Suprapubic skin (tissue), 4 donors: ENCODE measurements around the gene CPNE7. TPM values are rescaled to one million over a fixed set of nuclear protein-coding genes. Genes with fewer than 3 reads are reported as not detected.

Experiments
- DNase-seq, 2 donors: peaks; one replicate each; pipeline ENCODE4 v3.0.0-alpha.2; 2019; ENCODE audit warnings: low spot score in 2 of 2
- H3K27ac ChIP-seq: fragments of 200-600 bp; sonication (generic); one replicate; pipeline ENCODE4 v1.5.1; 2019
- H3K27me3 ChIP-seq: fragments of 200-600 bp; sonication (generic); one replicate; pipeline ENCODE4 v1.5.1; 2019
- H3K36me3 ChIP-seq: fragments of 200-600 bp; sonication (generic); one replicate; pipeline ENCODE4 v1.5.1; 2019
- H3K4me1 ChIP-seq: fragments of 200-600 bp; sonication (generic); one replicate; pipeline ENCODE4 v1.5.1; 2019
- H3K4me3 ChIP-seq: fragments of 200-600 bp; sonication (generic); one replicate; pipeline ENCODE4 v1.5.1; 2019; ENCODE audit warnings: mild to moderate bottlenecking
- H3K9me3 ChIP-seq: fragments of 200-600 bp; sonication (generic); one replicate; pipeline ENCODE4 v1.5.1; 2019
- EP300 ChIP-seq: sonication (generic); formaldehyde crosslinking; IDR thresholded peaks from one replicate; pipeline ENCODE4 v1.6.1; 2017; ENCODE audit warnings: antibody characterized with exemption
- POLR2A ChIP-seq, 2 donors: fragments of 450-650 bp; IDR thresholded peaks; one replicate each; pipeline ENCODE4 v1.6.1; 2017; ENCODE audit warnings: antibody characterized with exemption in 2 of 2, mild to moderate bottlenecking in 2 of 2, moderate library complexity in 2 of 2
- POLR2AphosphoS5 ChIP-seq, 3 donors: sonication (generic); formaldehyde crosslinking; IDR thresholded peaks; one replicate each; pipeline ENCODE4 v1.6.1; 2017; ENCODE audit warnings: antibody characterized with exemption in 3 of 3
- WGBS: methylation state at CpG from one replicate; pipeline ENCODE4 v1.1.5; 2018; 5-methylcytosine and 5-hydroxymethylcytosine counted together
- total RNA-seq, 4 donors: library from RNA; depleted of rRNA; stranded (reverse); fragments of >200 nt; gene quantifications; one replicate each; pipeline ENCODE4 v1.1.0, GENCODE V29; 2016
- TF ChIP-seq, protein P1 (sequence below), 2 donors: fragments of 200-600 bp in 1 of 2; fragments of 450-650 bp in 1 of 2; sonication (generic) in 1 of 2; IDR thresholded peaks; one replicate each; pipeline ENCODE4 v1.5.1; 2016 to 2019; ENCODE audit warnings: antibody characterized with exemption in 2 of 2, mild to moderate bottlenecking in 1 of 2, moderate library complexity in 1 of 2

CPNE7 gene
- total RNA-seq, 4 donors from 2014 or later, result 0.51 to 12.9 (median 2.9) TPM; not detected in 1

GRCh38 chr16:89600427-89600826 is 24.9 kb downstream of the CPNE7 start:
- Histone ChIP-seq H3K27me3 (peaks cover 11% of the 10 kb centered on the region), H3K27ac (no peak overlapping the region), H3K4me1 (peaks cover 22% of the 10 kb centered on the region), H3K9me3 (no peaks in the 10 kb centered on the region), H3K4me3 (no peak overlapping the region), H3K36me3 (no peaks in the 10 kb centered on the region)
- TF ChIP-seq EP300 (no peak), POLR2A (IDR thresholded peaks at IDR 0.05) (no peak), POLR2AphosphoS5 (IDR thresholded peaks at IDR 0.05) (no peak)
- TF ChIP-seq, protein P1, sequence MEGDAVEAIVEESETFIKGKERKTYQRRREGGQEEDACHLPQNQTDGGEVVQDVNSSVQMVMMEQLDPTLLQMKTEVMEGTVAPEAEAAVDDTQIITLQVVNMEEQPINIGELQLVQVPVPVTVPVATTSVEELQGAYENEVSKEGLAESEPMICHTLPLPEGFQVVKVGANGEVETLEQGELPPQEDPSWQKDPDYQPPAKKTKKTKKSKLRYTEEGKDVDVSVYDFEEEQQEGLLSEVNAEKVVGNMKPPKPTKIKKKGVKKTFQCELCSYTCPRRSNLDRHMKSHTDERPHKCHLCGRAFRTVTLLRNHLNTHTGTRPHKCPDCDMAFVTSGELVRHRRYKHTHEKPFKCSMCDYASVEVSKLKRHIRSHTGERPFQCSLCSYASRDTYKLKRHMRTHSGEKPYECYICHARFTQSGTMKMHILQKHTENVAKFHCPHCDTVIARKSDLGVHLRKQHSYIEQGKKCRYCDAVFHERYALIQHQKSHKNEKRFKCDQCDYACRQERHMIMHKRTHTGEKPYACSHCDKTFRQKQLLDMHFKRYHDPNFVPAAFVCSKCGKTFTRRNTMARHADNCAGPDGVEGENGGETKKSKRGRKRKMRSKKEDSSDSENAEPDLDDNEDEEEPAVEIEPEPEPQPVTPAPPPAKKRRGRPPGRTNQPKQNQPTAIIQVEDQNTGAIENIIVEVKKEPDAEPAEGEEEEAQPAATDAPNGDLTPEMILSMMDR (IDR thresholded peaks at IDR 0.05), result no peak
- DNase-seq, result no peak
- 67% methylated on average over 11 of the region's 12 CpGs for WGBS

DNA sequence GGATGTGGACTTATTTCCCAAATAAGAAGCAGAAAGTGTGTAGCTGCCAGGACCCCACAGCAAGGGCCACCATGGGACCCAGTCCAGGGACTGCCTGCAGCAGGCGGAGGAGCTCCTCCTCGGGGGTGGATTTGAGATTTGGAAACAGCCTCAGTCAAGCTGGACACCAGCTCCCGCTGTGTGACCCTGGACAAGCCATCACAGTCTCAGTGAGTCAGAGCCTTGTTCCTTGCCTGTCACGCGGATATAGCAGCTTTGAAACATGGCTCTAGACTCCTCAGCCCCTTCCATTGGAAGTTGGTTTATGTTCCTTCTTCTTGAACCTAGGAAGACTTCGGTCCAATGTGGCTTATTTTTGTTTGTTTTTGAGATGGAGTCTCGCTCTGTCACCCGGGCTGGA is 25.4 kb downstream of the CPNE7 start:
- WGBS, result 76% methylated on average over 7 of the region's 8 CpGs

DNA sequence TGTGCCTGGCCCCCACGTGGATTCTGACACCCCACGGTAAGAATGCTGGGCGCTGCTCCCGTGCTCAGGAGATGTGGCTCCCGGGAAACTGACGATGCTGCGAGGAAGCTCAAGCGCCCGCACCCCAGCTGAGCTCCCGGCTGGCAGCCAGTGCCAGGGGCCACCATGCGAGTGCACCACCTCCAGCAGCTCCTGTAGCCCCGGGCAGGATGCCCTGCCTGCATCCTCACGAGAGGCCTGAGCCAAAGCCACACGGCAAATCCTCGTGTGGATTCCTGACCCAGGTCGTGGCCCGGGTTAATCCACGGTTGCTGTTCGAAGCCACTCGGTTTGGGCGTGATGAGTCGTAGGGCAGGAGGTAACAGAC is 26.3 kb downstream of the CPNE7 start:
- no peak for DNase-seq
- peaks cover 11% of the 10 kb centered on the region for H3K27me3 ChIP-seq
- H3K36me3 ChIP-seq, result no peaks in the 10 kb centered on the region
- H3K27ac ChIP-seq, result no peak overlapping the region
- H3K9me3 ChIP-seq, result no peaks in the 10 kb centered on the region
- TF ChIP-seq POLR2AphosphoS5 (IDR thresholded peaks at IDR 0.05), result no peak
- no peak for TF ChIP-seq EP300
- TF ChIP-seq POLR2A (IDR thresholded peaks at IDR 0.05), result no peak
- TF ChIP-seq, protein P1 (IDR thresholded peaks at IDR 0.05), result no peak
- H3K4me3 ChIP-seq, result no peak overlapping the region
- 23% methylated on average over 12 of the region's 22 CpGs for WGBS
- H3K4me1 ChIP-seq, result peaks cover 26% of the 10 kb centered on the region

More for the DNA sequence above, 25.4 kb downstream of the CPNE7 start:
- Histone ChIP-seq H3K36me3 (no peaks in the 10 kb centered on the region), H3K9me3 (no peaks in the 10 kb centered on the region), H3K27me3 (peaks cover 11% of the 10 kb centered on the region), H3K4me3 (no peak overlapping the region), H3K27ac (no peak overlapping the region), H3K4me1 (peaks cover 26% of the 10 kb centered on the region)
- TF ChIP-seq EP300 (no peak), POLR2A (IDR thresholded peaks at IDR 0.05) (no peak)
- TF ChIP-seq, protein P1 (IDR thresholded peaks at IDR 0.05), result no peak
- no peak for DNase-seq

GRCh38 chr16:89602273-89602951 is 26.9 kb downstream of the CPNE7 start:
- no peak overlapping the region for H3K4me3 ChIP-seq
- H3K27ac ChIP-seq, result no peak overlapping the region
- 5% methylated on average over 5 of the region's 22 CpGs for WGBS
- no peaks in the 10 kb centered on the region for H3K36me3 ChIP-seq
- peaks cover 11% of the 10 kb centered on the region for H3K27me3 ChIP-seq
- peaks cover 26% of the 10 kb centered on the region for H3K4me1 ChIP-seq
- no peaks in the 10 kb centered on the region for H3K9me3 ChIP-seq
- TF ChIP-seq POLR2AphosphoS5 (IDR thresholded peaks at IDR 0.05) (no peak), EP300 (no peak), POLR2A (IDR thresholded peaks at IDR 0.05) (no peak)
- TF ChIP-seq, protein P1 (IDR thresholded peaks at IDR 0.05), result no peak
- DNase-seq, result peak in 1 of 2 donors; percentile 59

GRCh38 chr16:89602952-89603590 is 27.5 kb downstream of the CPNE7 start:
- no peak for DNase-seq
- H3K27me3 ChIP-seq, result peaks cover 11% of the 10 kb centered on the region
- no peaks in the 10 kb centered on the region for H3K9me3 ChIP-seq
- 51% methylated on average over 4 of the region's 5 CpGs for WGBS
- H3K4me3 ChIP-seq, result no peak overlapping the region
- no peak overlapping the region for H3K27ac ChIP-seq
- TF ChIP-seq POLR2AphosphoS5 (IDR thresholded peaks at IDR 0.05), result no peak
- TF ChIP-seq EP300, result no peak
- no peak for TF ChIP-seq POLR2A (IDR thresholded peaks at IDR 0.05)
- TF ChIP-seq, protein P1 (IDR thresholded peaks at IDR 0.05), result no peak
- H3K36me3 ChIP-seq, result no peaks in the 10 kb centered on the region
- peaks cover 26% of the 10 kb centered on the region for H3K4me1 ChIP-seq
